IPS-15b (cell line): ENCODE data around the gene ZDHHC1.
A peak's percentile ranks its signal among the peaks of the same experiment; 100 is the strongest.

Experiments used
- H3K27me3 ChIP-seq: one replicate; pipeline ENCODE4 v1.6.1; 2013; ENCODE audit warnings: low read length; ENCODE audit not compliant: control insufficient read depth, insufficient read depth
- H3K36me3 ChIP-seq: one replicate; pipeline ENCODE4 v1.6.1; 2013; ENCODE audit warnings: low read length; ENCODE audit not compliant: control insufficient read depth, insufficient read depth
- H3K4me1 ChIP-seq: one replicate; pipeline ENCODE4 v1.6.1; 2013; ENCODE audit warnings: mild to moderate bottlenecking, low read length; ENCODE audit not compliant: control insufficient read depth, insufficient read depth
- H3K4me3 ChIP-seq: one replicate; pipeline ENCODE4 v1.5.1; 2013; ENCODE audit warnings: low read depth, low read length
- H3K9ac ChIP-seq: one replicate; pipeline ENCODE4 v1.6.1; 2013; ENCODE audit warnings: low read depth, mild to moderate bottlenecking, low read length
- H3K9me3 ChIP-seq: one replicate; pipeline ENCODE4 v1.6.1; 2013; ENCODE audit warnings: mild to moderate bottlenecking, low read length; ENCODE audit not compliant: control insufficient read depth, insufficient read depth

Gene ZDHHC1

DNA sequence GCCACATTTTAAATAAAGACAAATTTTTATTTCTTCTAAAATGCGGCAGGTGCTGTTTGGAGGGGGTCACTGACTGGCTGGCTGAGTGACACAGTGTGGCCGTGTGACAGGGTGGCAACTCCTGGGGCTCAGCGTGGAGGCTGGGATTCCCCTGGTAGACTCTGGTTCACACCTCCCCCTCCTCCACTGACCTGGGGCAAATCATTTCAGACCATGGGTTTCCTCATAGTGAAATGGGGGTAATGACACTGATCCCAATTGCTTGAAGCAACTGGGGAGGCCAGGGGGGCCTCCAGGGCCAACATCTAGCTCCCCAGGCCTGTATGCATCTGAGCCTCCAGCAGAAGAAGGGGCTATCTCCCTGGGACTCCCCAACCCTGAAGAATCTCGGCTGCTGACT, 21.2 kb upstream of the ZDHHC1 start:
- no peaks in the 10 kb centered on the region for H3K27me3 ChIP-seq
- H3K9ac ChIP-seq, result no peak overlapping the region
- H3K4me3 ChIP-seq, result no peak overlapping the region
- H3K36me3 ChIP-seq, result peaks cover 22% of the 10 kb centered on the region
- H3K9me3 ChIP-seq, result no peaks in the 10 kb centered on the region
- peaks cover 7% of the 10 kb centered on the region for H3K4me1 ChIP-seq

DNA sequence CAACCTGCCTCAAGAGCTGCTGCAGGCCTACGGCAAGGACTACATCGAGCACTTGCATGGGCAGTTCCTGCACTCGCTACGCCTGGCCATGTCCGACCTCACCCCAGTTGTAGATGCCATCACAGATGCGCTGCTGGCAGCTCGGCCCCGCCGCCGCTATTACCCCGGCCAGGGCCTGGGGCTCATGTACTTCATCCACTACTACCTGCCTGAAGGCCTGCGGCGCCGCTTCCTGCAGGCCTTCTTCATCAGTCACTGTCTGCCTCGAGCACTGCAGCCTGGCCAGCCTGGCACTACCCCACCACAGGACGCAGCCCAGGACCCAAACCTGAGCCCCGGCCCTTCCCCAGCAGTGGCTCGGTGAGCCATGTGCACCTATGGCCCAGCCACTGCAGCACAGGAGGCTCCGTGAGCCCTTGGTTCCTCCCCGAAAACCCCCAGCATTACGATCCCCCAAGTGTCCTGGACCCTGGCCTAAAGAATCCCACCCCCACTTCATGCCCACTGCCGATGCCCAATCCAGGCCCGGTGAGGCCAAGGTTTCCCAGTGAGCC, 20.4 kb upstream of the ZDHHC1 start:
- H3K9ac ChIP-seq, result no peak overlapping the region
- peaks cover 10% of the 10 kb centered on the region for H3K4me1 ChIP-seq
- H3K27me3 ChIP-seq, result no peaks in the 10 kb centered on the region
- H3K9me3 ChIP-seq, result no peaks in the 10 kb centered on the region
- H3K4me3 ChIP-seq, result no peak overlapping the region
- peaks cover 18% of the 10 kb centered on the region for H3K36me3 ChIP-seq

GRCh38 chr16:67435758-67436164, 19.5 kb upstream of the ZDHHC1 start:
- H3K9me3 ChIP-seq, result no peaks in the 10 kb centered on the region
- H3K4me1 ChIP-seq, result peaks cover 10% of the 10 kb centered on the region
- H3K36me3 ChIP-seq, result peaks cover 18% of the 10 kb centered on the region
- H3K9ac ChIP-seq, result no peak overlapping the region
- H3K4me3 ChIP-seq, result no peak overlapping the region
- no peaks in the 10 kb centered on the region for H3K27me3 ChIP-seq

GRCh38 chr16:67433131-67433719, 16.9 kb upstream of the ZDHHC1 start:
- H3K36me3 ChIP-seq, result peaks cover 11% of the 10 kb centered on the region
- peaks cover 19% of the 10 kb centered on the region for H3K27me3 ChIP-seq
- peak overlapping the region; percentile 50 for H3K4me3 ChIP-seq
- H3K9ac ChIP-seq, result no peak overlapping the region
- peaks cover 14% of the 10 kb centered on the region for H3K4me1 ChIP-seq
- H3K9me3 ChIP-seq, result no peaks in the 10 kb centered on the region

GRCh38 chr16:67432506-67432890, 16.2 kb upstream of the ZDHHC1 start:
- H3K9ac ChIP-seq, result peak overlapping the region; percentile 76
- peaks cover 9% of the 10 kb centered on the region for H3K36me3 ChIP-seq
- H3K4me3 ChIP-seq, result peak overlapping the region; percentile 50
- peaks cover 16% of the 10 kb centered on the region for H3K4me1 ChIP-seq
- no peaks in the 10 kb centered on the region for H3K9me3 ChIP-seq
- H3K27me3 ChIP-seq, result peaks cover 19% of the 10 kb centered on the region

DNA sequence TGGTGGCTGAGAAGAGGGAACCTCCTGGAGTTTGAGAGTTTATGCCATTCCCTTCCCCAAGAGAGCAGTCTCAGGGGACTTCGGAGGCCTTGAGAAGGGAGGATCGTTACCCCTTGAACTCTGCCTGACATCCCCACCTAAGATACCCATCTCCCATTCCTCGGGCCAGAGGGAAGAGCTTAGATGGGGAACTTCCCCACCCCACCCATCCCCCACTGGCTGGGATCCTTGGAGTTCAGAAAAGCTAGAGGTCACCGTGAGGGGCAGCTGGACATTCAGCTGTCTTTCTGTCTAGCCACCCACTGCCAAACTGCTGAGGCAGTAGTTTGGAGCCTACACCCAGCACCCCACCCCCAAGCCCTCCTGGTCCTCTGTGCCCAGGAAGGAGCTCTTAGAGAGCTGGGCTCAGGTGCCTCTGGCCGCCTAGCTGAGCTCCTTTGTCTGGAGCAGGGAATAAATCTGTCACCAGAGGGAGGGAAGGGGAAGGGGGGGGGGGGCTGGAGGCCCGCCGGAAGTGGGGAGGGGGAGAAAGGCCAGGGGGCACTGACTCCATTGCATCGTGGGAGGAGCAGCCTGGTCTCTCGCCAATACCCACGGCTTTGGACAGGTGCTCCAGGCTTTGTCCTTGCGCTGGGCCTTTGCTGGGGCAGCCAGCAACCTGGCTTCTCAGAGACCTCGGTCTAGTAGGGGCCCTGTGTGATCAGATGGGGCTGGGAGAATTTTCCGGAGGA, 15.7 kb upstream of the ZDHHC1 start:
- H3K4me1 ChIP-seq, result peaks cover 16% of the 10 kb centered on the region
- H3K27me3 ChIP-seq, result peaks cover 19% of the 10 kb centered on the region
- no peaks in the 10 kb centered on the region for H3K9me3 ChIP-seq
- H3K9ac ChIP-seq, result peak overlapping the region; percentile 76
- H3K4me3 ChIP-seq, result peak overlapping the region; percentile 81
- peaks cover 3% of the 10 kb centered on the region for H3K36me3 ChIP-seq

DNA sequence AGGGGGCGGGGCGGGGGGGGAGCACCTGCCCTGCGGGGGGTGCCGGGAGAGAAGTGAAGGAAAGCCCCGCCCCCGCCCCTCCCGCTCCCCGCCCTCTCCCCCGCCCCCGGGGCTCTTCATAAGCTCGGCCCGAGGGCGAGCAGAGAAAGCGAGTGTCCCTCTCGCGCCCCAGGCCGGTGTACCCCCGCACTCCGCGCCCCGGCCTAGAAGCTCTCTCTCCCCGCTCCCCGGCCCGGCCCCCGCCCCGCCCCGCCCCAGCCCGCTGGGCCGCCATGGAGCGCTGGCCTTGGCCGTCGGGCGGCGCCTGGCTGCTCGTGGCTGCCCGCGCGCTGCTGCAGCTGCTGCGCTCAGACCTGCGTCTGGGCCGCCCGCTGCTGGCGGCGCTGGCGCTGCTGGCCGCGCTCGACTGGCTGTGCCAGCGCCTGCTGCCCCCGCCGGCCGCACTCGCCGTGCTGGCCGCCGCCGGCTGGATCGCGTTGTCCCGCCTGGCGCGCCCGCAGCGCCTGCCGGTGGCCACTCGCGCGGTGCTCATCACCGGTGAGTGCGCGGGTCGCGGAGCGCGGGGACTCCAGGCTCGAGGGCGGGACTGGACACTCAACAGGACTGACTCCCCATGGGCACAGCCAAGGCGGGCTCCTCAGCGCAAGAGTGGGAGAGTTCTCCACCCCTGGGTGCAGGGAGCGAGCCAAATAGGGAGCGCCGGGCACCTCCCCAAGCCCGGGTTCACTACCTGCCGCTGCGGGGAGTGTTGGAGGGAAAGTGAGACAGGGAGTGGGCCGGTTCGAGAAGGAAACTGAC, 14.9 kb upstream of the ZDHHC1 start, which contains the start of gene HSD11B2:
HSD11B2 (plus strand) TSS at position 145 of the 798 bp plus-strand sequence; CDS start at position 273, 128 bp downstream.
- Histone ChIP-seq H3K36me3 (no peaks in the 10 kb centered on the region), H3K4me3 (peak within 1 kb of the TSS; percentile 81), H3K9ac (peak within 1 kb of the TSS; percentile 38), H3K27me3 (peaks cover 21% of the 10 kb centered on the region), H3K9me3 (no peaks in the 10 kb centered on the region), H3K4me1 (peaks cover 16% of the 10 kb centered on the region)

GRCh38 chr16:67430504-67430976, 14.3 kb upstream of the ZDHHC1 start:
- H3K9ac ChIP-seq, result peak overlapping the region; percentile 4
- peaks cover 21% of the 10 kb centered on the region for H3K4me1 ChIP-seq
- H3K27me3 ChIP-seq, result peaks cover 21% of the 10 kb centered on the region
- no peaks in the 10 kb centered on the region for H3K36me3 ChIP-seq
- peak overlapping the region; percentile 66 for H3K4me3 ChIP-seq
- H3K9me3 ChIP-seq, result no peaks in the 10 kb centered on the region

DNA sequence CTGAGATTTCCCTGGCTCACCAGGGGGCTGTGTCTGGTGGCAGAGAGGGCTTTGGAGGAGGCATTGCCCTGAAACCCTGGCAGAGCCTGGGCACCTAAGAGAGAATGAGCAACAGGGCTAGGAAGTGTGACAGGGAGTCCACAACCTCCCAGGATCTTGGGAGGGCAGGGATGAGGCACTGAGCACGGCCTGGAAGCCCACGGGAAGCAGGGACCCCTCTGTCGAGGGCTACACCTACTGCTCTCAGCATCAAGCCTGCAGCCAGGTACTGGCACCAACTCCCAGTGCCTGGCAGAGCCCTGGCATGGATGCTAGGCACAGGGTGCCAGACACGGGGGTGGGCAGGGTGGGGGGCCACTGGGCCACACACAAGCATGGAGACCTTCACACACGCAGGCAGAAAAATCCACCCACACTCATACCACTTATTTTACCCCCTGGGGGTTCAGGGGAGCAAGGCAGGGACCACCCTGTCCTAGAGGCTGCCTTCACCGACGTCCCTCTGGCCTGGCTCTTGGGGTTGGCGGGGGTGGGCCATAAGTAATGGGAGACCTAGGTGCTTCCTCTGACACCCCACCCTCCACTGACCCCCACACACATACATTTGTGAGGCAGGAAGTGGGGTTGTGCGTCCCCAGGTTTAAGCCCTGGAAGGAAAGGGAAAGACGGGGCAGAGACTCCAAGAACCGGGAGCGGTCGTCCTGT, 13.7 kb upstream of the ZDHHC1 start:
- Histone ChIP-seq H3K9me3 (no peaks in the 10 kb centered on the region), H3K36me3 (no peaks in the 10 kb centered on the region), H3K4me1 (peaks cover 27% of the 10 kb centered on the region), H3K4me3 (peak overlapping the region; percentile 66), H3K27me3 (peaks cover 21% of the 10 kb centered on the region), H3K9ac (peak overlapping the region; percentile 4)

- peak overlapping the region; percentile 11 for H3K4me3 ChIP-seq
- peaks cover 34% of the 10 kb centered on the region for H3K4me1 ChIP-seq
- H3K27me3 ChIP-seq, result peaks cover 21% of the 10 kb centered on the region
- no peaks in the 10 kb centered on the region for H3K9me3 ChIP-seq
- no peak overlapping the region for H3K9ac ChIP-seq
- H3K36me3 ChIP-seq, result no peaks in the 10 kb centered on the region
Measured at GRCh38 chr16:67429053-67429798, 12.9 kb upstream of the ZDHHC1 start.
